Peyer's patch (tissue), 4 donors: ENCODE data around the gene MFN1.

ENCODE experiments used
- CTCF ChIP-seq, 6 experiments: fragments of 450-650 bp in 4 of 6; fragments of 200-600 bp in 2 of 6; sonication (generic) in 1 of 6; IDR thresholded peaks; one replicate each; pipeline ENCODE4 v1.5.1; 2017 to 2019; ENCODE audit warnings: antibody characterized with exemption in 6 of 6, mild to moderate bottlenecking in 3 of 6, moderate library complexity in 1 of 6
- POLR2A ChIP-seq, 2 donors: fragments of 450-650 bp; IDR thresholded peaks; one replicate each; pipeline ENCODE4 v1.5.1; 2017; ENCODE audit warnings: antibody characterized with exemption in 2 of 2, mild to moderate bottlenecking in 2 of 2, moderate library complexity in 2 of 2

- no peak for TF ChIP-seq POLR2A (IDR thresholded peaks at IDR 0.05)
- TF ChIP-seq CTCF (IDR thresholded peaks at IDR 0.05), result no peak
These were observed 42.9 kb upstream of the MFN1 start for GRCh38 chr3:179304605-179305004.
